Testis (tissue), 3 donors: Measurements from ENCODE around the gene OR51F2. TPM values are rescaled to one million over a fixed set of nuclear protein-coding genes. Genes with fewer than 3 reads are reported as not detected.

Source experiments
- DNase-seq: peaks from one replicate; pipeline ENCODE4 v3.0.0-alpha.2; 2019
- H3K27ac ChIP-seq, 2 donors: fragments of 200-600 bp; sonication (generic); one replicate each; pipeline ENCODE4 v1.5.1; 2019
- H3K27me3 ChIP-seq: fragments of 200-600 bp; sonication (generic); one replicate; pipeline ENCODE4 v1.5.1; 2019
- H3K36me3 ChIP-seq: fragments of 200-600 bp; sonication (generic); one replicate; pipeline ENCODE4 v1.5.1; 2017; ENCODE audit warnings: low read depth; ENCODE audit errors: missing control alignments
- H3K4me1 ChIP-seq: fragments of 200-600 bp; sonication (generic); one replicate; pipeline ENCODE4 v1.5.1; 2019
- H3K4me3 ChIP-seq, 2 donors: fragments of 200-600 bp; sonication (generic); one replicate each; pipeline ENCODE4 v1.5.1; 2017 to 2019
- H3K9me3 ChIP-seq: fragments of 200-600 bp; sonication (generic); one replicate; pipeline ENCODE4 v1.5.1; 2017
- POLR2A ChIP-seq: fragments of 450-650 bp; IDR thresholded peaks from one replicate; pipeline ENCODE4 v1.6.1; 2017; ENCODE audit warnings: antibody characterized with exemption, mild to moderate bottlenecking, moderate library complexity
- WGBS, 2 donors: methylation state at CpG; one replicate each; pipeline ENCODE4 v1.1.5; 2018; 5-methylcytosine and 5-hydroxymethylcytosine counted together
- intact Hi-C: fragments of 100-400 bp; cut with DNase I; formaldehyde crosslinking; loops from one replicate; pipeline ENCODE4 v1.15.1; 2023; ENCODE audit warnings: low total_unique reads
- polyA plus RNA-seq: library from polyadenylated mRNA; stranded (reverse); fragments of 350-450 nt; fragmentation: Illumina TruSeq; extraction: RNeasy Lipid Tissue Mini Kit (QIAGEN cat#74804); gene quantifications from one replicate; pipeline ENCODE4 v1.2.3, GENCODE V29; 2014; ENCODE audit warnings: low read depth, low replicate concordance; ENCODE audit not compliant: insufficient read depth
- total RNA-seq, 2 donors: library from RNA; depleted of rRNA; stranded (reverse); fragments of >200 nt; gene quantifications; one replicate each; pipeline ENCODE4 v1.2.3, GENCODE V29; 2016
- TF ChIP-seq, protein P1 (sequence below), 3 experiments: fragments of 450-650 bp in 2 of 3; fragments of 200-600 bp in 1 of 3; sonication (generic) in 1 of 3; IDR thresholded peaks; one replicate each; pipeline ENCODE4 v1.5.1; 2016 to 2019; ENCODE audit warnings: antibody characterized with exemption in 3 of 3, mild to moderate bottlenecking in 2 of 3, moderate library complexity in 1 of 3

OR51F2 gene
- total and polyA plus RNA-seq, 3 donors from 2014 or later, result not detected

DNA sequence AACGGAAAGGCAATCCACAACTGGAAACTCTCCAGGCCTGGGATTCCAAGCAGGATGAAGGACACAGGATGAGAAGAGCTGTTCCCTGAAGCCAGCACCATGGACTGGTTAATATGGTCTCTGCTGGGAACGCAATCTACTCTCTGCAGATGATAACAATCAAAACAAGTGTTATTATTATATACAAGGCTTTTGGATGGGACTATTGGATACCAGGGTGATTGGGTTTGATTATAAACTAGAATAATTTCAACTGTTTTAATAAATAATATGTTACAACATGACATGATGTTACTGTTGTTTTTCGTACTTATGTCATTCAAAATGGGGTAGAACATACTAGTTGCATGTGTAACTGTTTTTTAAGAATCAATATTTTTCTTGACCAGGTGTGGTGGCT lies 16.8 kb upstream of the OR51F2 start, which contains the start of gene OR52R1:
Gene OR52R1, minus strand, starts transcription at position 101 of the 400 bp plus-strand sequence. Its CDS starts 0 bp downstream, at position 101.
- Histone ChIP-seq H3K4me3 (no peak within 1 kb of the TSS), H3K36me3 (no peaks in the 10 kb centered on the region), H3K27me3 (no peaks in the 10 kb centered on the region), H3K27ac (no peak within 1 kb of the TSS), H3K4me1 (no peaks in the 10 kb centered on the region), H3K9me3 (no peaks in the 10 kb centered on the region)
- no peak for DNase-seq
- 81 to 91% methylated on average over 3 of the region's 3 CpGs for WGBS, 2 donors
- intact Hi-C loops, result no loop called here
- TF ChIP-seq, protein P1, sequence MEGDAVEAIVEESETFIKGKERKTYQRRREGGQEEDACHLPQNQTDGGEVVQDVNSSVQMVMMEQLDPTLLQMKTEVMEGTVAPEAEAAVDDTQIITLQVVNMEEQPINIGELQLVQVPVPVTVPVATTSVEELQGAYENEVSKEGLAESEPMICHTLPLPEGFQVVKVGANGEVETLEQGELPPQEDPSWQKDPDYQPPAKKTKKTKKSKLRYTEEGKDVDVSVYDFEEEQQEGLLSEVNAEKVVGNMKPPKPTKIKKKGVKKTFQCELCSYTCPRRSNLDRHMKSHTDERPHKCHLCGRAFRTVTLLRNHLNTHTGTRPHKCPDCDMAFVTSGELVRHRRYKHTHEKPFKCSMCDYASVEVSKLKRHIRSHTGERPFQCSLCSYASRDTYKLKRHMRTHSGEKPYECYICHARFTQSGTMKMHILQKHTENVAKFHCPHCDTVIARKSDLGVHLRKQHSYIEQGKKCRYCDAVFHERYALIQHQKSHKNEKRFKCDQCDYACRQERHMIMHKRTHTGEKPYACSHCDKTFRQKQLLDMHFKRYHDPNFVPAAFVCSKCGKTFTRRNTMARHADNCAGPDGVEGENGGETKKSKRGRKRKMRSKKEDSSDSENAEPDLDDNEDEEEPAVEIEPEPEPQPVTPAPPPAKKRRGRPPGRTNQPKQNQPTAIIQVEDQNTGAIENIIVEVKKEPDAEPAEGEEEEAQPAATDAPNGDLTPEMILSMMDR (IDR thresholded peaks at IDR 0.05), result no peak
- no peak for TF ChIP-seq POLR2A

DNA sequence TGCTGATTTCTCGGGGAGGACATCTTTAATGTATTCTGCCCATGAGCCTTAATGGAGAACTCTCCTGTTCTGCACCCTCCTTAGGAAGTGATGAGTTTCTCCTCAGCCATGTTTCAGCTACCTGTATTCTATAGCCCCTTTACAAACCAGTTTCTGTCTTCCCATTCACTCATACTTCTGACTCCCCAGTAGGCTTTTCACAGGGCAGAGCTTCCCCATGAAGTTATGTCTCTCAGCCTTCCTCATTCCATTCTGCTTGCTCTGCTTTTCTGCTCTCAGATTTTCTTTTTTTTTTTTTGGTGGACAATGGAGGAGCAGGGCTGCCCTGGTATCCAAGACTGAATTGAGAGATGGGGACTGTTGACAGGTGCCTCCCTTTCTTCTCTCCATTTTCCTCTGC lies 12.6 kb upstream of the OR51F2 start:
- Histone ChIP-seq H3K4me3 (no peak overlapping the region), H3K4me1 (no peaks in the 10 kb centered on the region), H3K9me3 (no peaks in the 10 kb centered on the region), H3K36me3 (no peaks in the 10 kb centered on the region), H3K27ac (no peak overlapping the region), H3K27me3 (no peaks in the 10 kb centered on the region)
- 90 to 95% methylated on average over 1 of the region's 1 CpG for WGBS, 2 donors
- intact Hi-C loops, result no loop called here
- DNase-seq, result no peak
- TF ChIP-seq, protein P1 (IDR thresholded peaks at IDR 0.05), result no peak
- no peak for TF ChIP-seq POLR2A

DNA sequence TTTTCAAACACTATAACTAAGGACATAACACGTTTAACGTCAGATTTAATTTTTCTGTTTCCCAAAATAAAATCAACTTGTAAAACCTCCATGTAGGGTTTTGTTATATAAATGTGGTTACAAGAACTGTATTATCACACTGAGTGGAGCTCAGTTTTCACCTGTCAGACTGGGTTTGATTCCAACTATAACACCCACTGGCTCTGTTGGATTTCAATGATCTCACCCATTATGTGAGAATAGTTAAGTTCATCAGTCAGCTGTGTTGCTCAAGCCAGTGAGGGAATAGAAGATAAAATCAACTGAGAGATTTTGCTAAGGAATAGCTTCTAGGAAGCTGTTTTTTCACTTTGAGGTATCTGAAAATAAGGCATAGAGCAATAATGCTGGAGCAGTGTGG lies 11.9 kb upstream of the OR51F2 start:
- Histone ChIP-seq H3K4me1 (no peaks in the 10 kb centered on the region), H3K4me3 (no peak overlapping the region), H3K9me3 (no peaks in the 10 kb centered on the region), H3K27ac (no peak overlapping the region), H3K36me3 (no peaks in the 10 kb centered on the region), H3K27me3 (no peaks in the 10 kb centered on the region)
- intact Hi-C loops, result no loop called here
- DNase-seq, result no peak
- 85 to 87% methylated on average over 2 of the region's 2 CpGs for WGBS, 2 donors
- TF ChIP-seq, protein P1 (IDR thresholded peaks at IDR 0.05), result no peak
- TF ChIP-seq POLR2A, result no peak

DNA sequence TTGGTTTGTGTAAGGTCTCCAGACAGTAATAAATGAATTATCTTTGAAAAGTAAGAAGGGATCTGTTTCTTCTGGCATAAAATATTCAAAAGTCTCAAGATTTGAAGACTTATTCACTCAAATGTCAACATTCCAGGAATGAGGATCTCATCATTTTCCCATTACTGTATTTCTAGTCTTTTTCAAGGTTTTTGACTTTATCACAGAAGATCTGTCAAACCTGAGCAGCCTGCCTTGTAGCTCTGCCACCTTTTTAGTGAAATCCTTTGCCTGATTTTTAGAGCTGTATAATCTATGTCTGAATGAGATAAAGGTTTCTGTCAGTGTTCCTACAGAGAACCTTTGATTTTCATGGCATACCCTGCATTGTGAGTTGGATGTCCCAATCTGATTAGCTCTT lies 4.0 kb downstream of the OR51F2 start:
- no peaks in the 10 kb centered on the region for H3K4me1 ChIP-seq
- intact Hi-C loops, result loop anchor here (5.0 kb wide), 1 partner anchor 188 kb away; the partner anchor contains the start of gene OR51D1

DNA sequence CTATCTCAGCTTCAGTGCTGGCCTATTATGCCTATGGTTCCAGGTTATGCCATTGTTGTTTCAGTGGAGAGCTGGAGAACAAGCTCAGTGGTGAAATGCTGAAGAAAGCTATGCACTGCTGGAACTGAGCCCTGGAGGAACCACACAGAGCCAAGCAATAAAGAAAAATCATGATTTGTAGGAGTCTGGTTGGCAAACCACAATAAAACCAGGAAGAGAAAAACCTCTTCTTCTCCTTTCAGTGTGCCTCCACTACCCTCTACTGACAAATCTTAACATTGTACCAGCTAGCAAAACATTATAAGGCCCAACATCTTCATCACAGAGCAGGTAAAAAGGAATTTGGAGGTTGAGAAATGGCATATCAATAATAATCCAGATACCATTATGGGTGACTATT lies 5.3 kb downstream of the OR51F2 start:
- no peaks in the 10 kb centered on the region for H3K9me3 ChIP-seq
- TF ChIP-seq, protein P1 (IDR thresholded peaks at IDR 0.05), result peak in 1 of 3 experiments; percentile 34
- TF ChIP-seq POLR2A, result no peak
- no peak for DNase-seq
- H3K27me3 ChIP-seq, result no peaks in the 10 kb centered on the region
- H3K36me3 ChIP-seq, result no peaks in the 10 kb centered on the region
- H3K4me1 ChIP-seq, result no peaks in the 10 kb centered on the region
- intact Hi-C loops, result loop anchor here (5.0 kb wide), 1 partner anchor 189 kb away; the partner anchor contains the start of gene OR51D1
- no peak overlapping the region for H3K27ac ChIP-seq
- no peak overlapping the region for H3K4me3 ChIP-seq

More for the DNA sequence above, 4.0 kb downstream of the OR51F2 start:
- Histone ChIP-seq H3K9me3 (no peaks in the 10 kb centered on the region), H3K27ac (no peak overlapping the region), H3K4me3 (no peak overlapping the region), H3K36me3 (no peaks in the 10 kb centered on the region), H3K27me3 (no peaks in the 10 kb centered on the region)
- no peak for TF ChIP-seq POLR2A
- TF ChIP-seq, protein P1 (IDR thresholded peaks at IDR 0.05), result no peak
- DNase-seq, result no peak
